ENCODE results near the gene PSMG2. TPM values are rescaled to one million over a fixed set of nuclear protein-coding genes. Genes with fewer than 3 reads are reported as not detected.
"Not testable (repeated sequence)": the region's sequence is repeated elsewhere in the genome, so short reads cannot be mapped to it uniquely, and the experiment has no call there.

Gene PSMG2
- polyA plus RNA-seq, 4 donors, result 73.0 to 79.3 (median 73.9) TPM

- not testable (repeated sequence) for DNase-seq (ENCODE audit: low read depth in 4 of 4, low spot score in 2 of 4)
Measured at GRCh38 chr18:12756619-12757239, 53.9 kb downstream of the PSMG2 start.

GRCh38 chr18:12758566-12758965 lies 55.7 kb downstream of the PSMG2 start:
- not testable (repeated sequence) for DNase-seq (ENCODE audit: low read depth in 4 of 4, low spot score in 2 of 4)

- DNase-seq (ENCODE audit: low read depth in 4 of 4, low spot score in 2 of 4), result no peak
Measured at GRCh38 chr18:12765126-12765525, 62.3 kb downstream of the PSMG2 start.

GRCh38 chr18:12765586-12765985 lies 62.7 kb downstream of the PSMG2 start:
- DNase-seq (ENCODE audit: low read depth in 4 of 4, low spot score in 2 of 4), result no peak

GRCh38 chr18:12766986-12767433 lies 64.2 kb downstream of the PSMG2 start:
- DNase-seq (ENCODE audit: low read depth in 4 of 4, low spot score in 2 of 4), result no peak

- DNase-seq (ENCODE audit: low read depth in 4 of 4, low spot score in 2 of 4), result no peak
Measured at GRCh38 chr18:12767580-12768155, 64.8 kb downstream of the PSMG2 start.

- no peak for DNase-seq (ENCODE audit: low read depth in 4 of 4, low spot score in 2 of 4)
Measured at GRCh38 chr18:12768625-12769024, 65.8 kb downstream of the PSMG2 start.

- no peak for DNase-seq (ENCODE audit: low read depth in 4 of 4, low spot score in 2 of 4)
Measured at GRCh38 chr18:12769136-12769535, 66.3 kb downstream of the PSMG2 start.

- no peak for DNase-seq (ENCODE audit: low read depth in 4 of 4, low spot score in 2 of 4)
Measured at GRCh38 chr18:12769644-12770440, 67.0 kb downstream of the PSMG2 start.

- DNase-seq (ENCODE audit: low read depth in 4 of 4, low spot score in 2 of 4), result no peak
Measured at GRCh38 chr18:12770469-12771219, 67.8 kb downstream of the PSMG2 start.

- DNase-seq (ENCODE audit: low read depth in 4 of 4, low spot score in 2 of 4), result no peak
Measured at GRCh38 chr18:12772111-12772510, 69.3 kb downstream of the PSMG2 start.

GRCh38 chr18:12773369-12773768 lies 70.5 kb downstream of the PSMG2 start:
- no peak for DNase-seq (ENCODE audit: low read depth in 4 of 4, low spot score in 2 of 4)

GRCh38 chr18:12774982-12775381 lies 72.1 kb downstream of the PSMG2 start:
- no peak for DNase-seq (ENCODE audit: low read depth in 4 of 4, low spot score in 2 of 4)

Other genes with a start within 250 kb of the PSMG2 start
- gene SPIRE1, start 44.9 kb upstream of the PSMG2 start, polyA plus RNA-seq (ENCODE audit: insufficient read length in 4 of 4), result 10 to 100 TPM; 32.0 to 37.3 (median 32.3) TPM
- 10 to 100 TPM; 11.2 to 13.0 (median 11.6) TPM for gene CEP76, start 319 bp upstream of the PSMG2 start, polyA plus RNA-seq (ENCODE audit: insufficient read length in 4 of 4)
- gene PTPN2, start 181.2 kb downstream of the PSMG2 start, polyA plus RNA-seq (ENCODE audit: insufficient read length in 4 of 4), result 10 to 100 TPM; 41.5 to 64.5 (median 54.1) TPM
- 10 to 100 TPM; 37.0 to 43.2 (median 37.8) TPM for gene SEH1L, start 245.0 kb downstream of the PSMG2 start, polyA plus RNA-seq (ENCODE audit: insufficient read length in 4 of 4)